Endodermal cell (in vitro differentiated cells): ENCODE data around the gene MYO7A. TPM values are rescaled to one million over a fixed set of nuclear protein-coding genes. Genes with fewer than 3 reads are reported as not detected.

Experiments used
- DNase-seq: peaks from one replicate; pipeline ENCODE4 v3.0.0-alpha.2; 2017
- H3K27ac ChIP-seq: 2 replicates; pipeline ENCODE4 v1.5.1; 2013; ENCODE audit warnings: mild to moderate bottlenecking, low read depth, low read length, moderate library complexity
- H3K27me3 ChIP-seq: 2 replicates; pipeline ENCODE4 v1.6.1; 2013; ENCODE audit warnings: mild to moderate bottlenecking, low read length, moderate library complexity; ENCODE audit not compliant: insufficient read depth, control insufficient read depth, poor library complexity, severe bottlenecking
- H3K36me3 ChIP-seq: 2 replicates; pipeline ENCODE4 v1.7.0; 2013; ENCODE audit warnings: mild to moderate bottlenecking, low read length, moderate library complexity; ENCODE audit not compliant: control insufficient read depth, insufficient read depth
- H3K4me1 ChIP-seq: one replicate; pipeline ENCODE4 v1.7.0; 2013; ENCODE audit warnings: low read length; ENCODE audit not compliant: control insufficient read depth, insufficient read depth
- H3K4me3 ChIP-seq: 2 replicates; pipeline ENCODE4 v1.5.1; 2013; ENCODE audit warnings: mild to moderate bottlenecking, low read length, moderate library complexity
- H3K9ac ChIP-seq: 2 replicates; pipeline ENCODE4 v1.6.1; 2013; ENCODE audit warnings: mild to moderate bottlenecking, low read length, moderate library complexity; ENCODE audit not compliant: poor library complexity, severe bottlenecking; ENCODE audit errors: extremely low read depth
- H3K9me3 ChIP-seq: 2 replicates; pipeline ENCODE4 v1.6.1; 2013; ENCODE audit warnings: mild to moderate bottlenecking, low read length, moderate library complexity; ENCODE audit not compliant: control insufficient read depth
- H3K27ac Mint-ChIP-seq: 2 replicates; pipeline ENCODE4 v1.8.0; 2020; ENCODE audit warnings: mixed read lengths
- H3K27me3 Mint-ChIP-seq: 2 replicates; pipeline ENCODE4 v1.8.0; 2021; ENCODE audit warnings: mild to moderate bottlenecking, mixed read lengths; ENCODE audit not compliant: insufficient read depth
- H3K36me3 Mint-ChIP-seq: 2 replicates; pipeline ENCODE4 v1.8.0; 2020; ENCODE audit warnings: low read depth, mixed read lengths
- H3K4me1 Mint-ChIP-seq: 2 replicates; pipeline ENCODE4 v1.8.0; 2020; ENCODE audit warnings: mixed read lengths
- H3K4me3 Mint-ChIP-seq: 2 replicates; pipeline ENCODE4 v1.8.0; 2020; ENCODE audit warnings: mild to moderate bottlenecking, moderate library complexity, mixed read lengths
- H3K9me3 Mint-ChIP-seq: 2 replicates; pipeline ENCODE4 v1.8.0; 2020; ENCODE audit warnings: mild to moderate bottlenecking, mixed read lengths
- CTCF ChIP-seq: fragments of 200-600 bp; sonication (generic); conservative IDR thresholded peaks from 2 replicates; pipeline ENCODE4 v1.5.0; 2021; ENCODE audit warnings: antibody characterized with exemption, mild to moderate bottlenecking
- WGBS, 2 experiments: methylation state at CpG; one replicate each; pipeline versions ENCODE4 v1.1.5 to v1.1.7; 2013; ENCODE audit warnings: missing lambda C conversion rate in 2 of 2, mixed read lengths in 1 of 2; ENCODE audit not compliant: insufficient coverage in 1 of 2, insufficient read length in 1 of 2; 5-methylcytosine and 5-hydroxymethylcytosine counted together
- total RNA-seq, 2 donors: library from RNA; stranded (reverse); fragmentation: NEBNext Ultra II Directional in 1 of 2; extraction: Animal tissue kit (Norgen Biotek cat#: 25700) in 1 of 2; gene quantifications; 2 replicates in 1 of 2; 3 replicates in 1 of 2; pipeline ENCODE4 v1.2.1, GENCODE V29; 2021

MYO7A gene
- total RNA-seq, 2 donors from 2014 or later: 2.4 to 2.7 TPM

- DNase-seq: no peak
- no peak overlapping the region for H3K4me3 Mint-ChIP-seq
- H3K27ac Mint-ChIP-seq: no peak overlapping the region
Observed at GRCh38 chr11:77181799-77182541, 53.9 kb downstream of the MYO7A start.

DNA sequence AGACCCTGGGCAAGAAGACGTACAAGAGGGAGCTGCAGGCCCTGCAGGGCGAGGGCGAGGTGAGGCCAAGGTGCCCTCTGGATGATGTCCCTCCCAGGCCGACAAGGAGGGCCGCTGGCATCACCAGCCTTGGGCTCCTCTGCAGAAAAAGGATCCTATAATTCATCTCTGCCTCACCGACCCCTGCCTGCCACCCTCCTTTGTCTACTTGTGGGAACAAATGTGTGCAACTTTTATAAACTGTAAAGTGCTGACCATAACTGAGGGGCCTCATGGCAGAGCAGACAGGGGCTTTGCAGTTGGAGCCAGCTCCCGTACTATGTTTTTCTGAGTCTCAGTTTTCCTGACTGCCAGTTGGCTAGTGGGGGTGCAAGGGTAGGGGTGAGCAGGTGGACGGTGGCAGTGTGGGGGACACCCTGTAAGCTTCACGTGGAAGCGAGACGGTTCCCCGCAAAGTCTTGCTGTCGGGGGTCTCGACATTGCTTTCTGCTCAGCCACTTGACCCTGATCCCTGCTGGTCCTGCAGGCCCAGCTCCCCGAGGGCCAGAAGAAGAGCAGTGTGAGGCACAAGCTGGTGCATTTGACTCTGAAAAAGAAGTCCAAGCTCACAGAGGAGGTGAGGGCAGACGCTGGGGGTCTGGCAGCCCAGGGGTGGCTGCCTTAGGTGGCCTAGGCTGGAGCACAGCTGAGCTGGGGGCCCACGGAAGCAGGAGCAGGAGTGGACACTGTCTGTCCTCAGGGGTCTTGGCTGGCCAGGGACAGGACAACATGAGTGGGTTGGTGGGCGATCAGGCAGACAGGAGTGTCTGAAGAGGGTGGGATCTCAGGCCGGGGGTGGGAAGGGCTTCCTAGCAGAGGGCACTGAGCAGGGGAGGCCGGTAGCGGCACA, 54.7 kb downstream of the MYO7A start:
- WGBS, 2 experiments: 91 to 92% methylated on average over 14 to 21 of the region's 21 CpGs
- no peak overlapping the region for H3K4me3 Mint-ChIP-seq

More at GRCh38 chr11:77181799-77182541, 53.9 kb downstream of the MYO7A start:
- no peaks in the 10 kb centered on the region for H3K36me3 Mint-ChIP-seq
- no peaks in the 10 kb centered on the region for H3K9me3 ChIP-seq
- no peak overlapping the region for H3K4me3 ChIP-seq
- no peak overlapping the region for H3K9ac ChIP-seq
- no peaks in the 10 kb centered on the region for H3K27me3 Mint-ChIP-seq
- TF ChIP-seq CTCF: no peak
- no peaks in the 10 kb centered on the region for H3K36me3 ChIP-seq
- 94 to 95% methylated on average over 16 to 22 of the region's 22 CpGs for WGBS, 2 experiments
- H3K9me3 Mint-ChIP-seq: no peaks in the 10 kb centered on the region
- H3K4me1 ChIP-seq: no peaks in the 10 kb centered on the region
- no peak overlapping the region for H3K27ac ChIP-seq
- no peaks in the 10 kb centered on the region for H3K4me1 Mint-ChIP-seq
- H3K27me3 ChIP-seq: no peaks in the 10 kb centered on the region

More for the DNA sequence above, 54.7 kb downstream of the MYO7A start:
- Mint-ChIP-seq H3K27me3 (no peaks in the 10 kb centered on the region), H3K36me3 (no peaks in the 10 kb centered on the region), H3K27ac (no peak overlapping the region), H3K9me3 (no peaks in the 10 kb centered on the region), H3K4me1 (no peaks in the 10 kb centered on the region)
- Histone ChIP-seq H3K9me3 (no peaks in the 10 kb centered on the region), H3K9ac (no peak overlapping the region), H3K36me3 (no peaks in the 10 kb centered on the region), H3K4me3 (no peak overlapping the region), H3K27ac (no peak overlapping the region), H3K4me1 (no peaks in the 10 kb centered on the region), H3K27me3 (no peaks in the 10 kb centered on the region)
- DNase-seq: no peak
- TF ChIP-seq CTCF: no peak
